OCI-LY7 (cell line): ENCODE data around the gene ZCCHC4. TPM values are rescaled to one million over a fixed set of nuclear protein-coding genes. Genes with fewer than 3 reads are reported as not detected.
A peak's percentile ranks its signal among the peaks of the same experiment; 100 is the strongest.
"Not testable (repeated sequence)": the region's sequence is repeated elsewhere in the genome, so short reads cannot be mapped to it uniquely, and the experiment has no call there.

ENCODE experiments used
- BruUV-seq: library from RNA; stranded (reverse); fragments of 400-500 nt; replicated peaks from 2 replicates; lab custom pipeline; 2021; lab: Mats Ljungman, UMichigan
- CTCF ChIA-PET: fragments of 300-600 bp; sonication (Branson Sonifier 250); formaldehyde crosslinking; loops from one replicate; lab custom pipeline; 2022; ENCODE audit warnings: antibody characterized with exemption; ENCODE audit not compliant: unreplicated experiment; lab: Charles Lee
- POLR2A ChIA-PET: fragments of 300-600 bp; sonication (Branson Sonifier 250); formaldehyde crosslinking; loops from one replicate; lab custom pipeline; 2022; ENCODE audit warnings: antibody characterized with exemption; lab: Charles Lee
- DNase-seq: peaks from one replicate; pipeline ENCODE4 v3.0.0-alpha.2; 2015; ENCODE audit warnings: low spot score
- H2AFZ ChIP-seq: fragments of 200-600 bp; sonication (generic), shearing (Covaris generic); 2 replicates; pipeline ENCODE4 v1.6.1; 2014; ENCODE audit warnings: mild to moderate bottlenecking, antibody characterized with exemption, low read length, moderate library complexity
- H3K27ac ChIP-seq: fragments of 200-600 bp; sonication (generic); 2 replicates; pipeline ENCODE4 v1.5.1; 2014; ENCODE audit warnings: mixed run types, low read depth, mild to moderate bottlenecking, moderate library complexity, low read length, inconsistent platforms; ENCODE audit not compliant: poor library complexity, severe bottlenecking
- H3K36me3 ChIP-seq: fragments of 200-600 bp; sonication (generic); 2 replicates; pipeline ENCODE4 v1.6.1; 2014; ENCODE audit warnings: mild to moderate bottlenecking, antibody characterized with exemption, low read length, moderate library complexity, mixed read lengths; ENCODE audit not compliant: insufficient read depth
- H3K4me1 ChIP-seq: fragments of 200-600 bp; sonication (generic); 2 replicates; pipeline ENCODE4 v1.5.1; 2014; ENCODE audit warnings: mild to moderate bottlenecking, low read length; ENCODE audit not compliant: insufficient read depth, poor library complexity, severe bottlenecking
- H3K4me2 ChIP-seq: fragments of 200-600 bp; sonication (generic); 2 replicates; pipeline ENCODE4 v1.6.1; 2014; ENCODE audit warnings: mild to moderate bottlenecking, low read length
- H3K4me3 ChIP-seq: fragments of 200-600 bp; sonication (generic); 2 replicates; pipeline ENCODE4 v1.5.1; 2014; ENCODE audit warnings: mild to moderate bottlenecking, low read depth, low read length; ENCODE audit not compliant: poor library complexity, severe bottlenecking
- H3K79me2 ChIP-seq: fragments of 200-600 bp; sonication (generic); 2 replicates; pipeline ENCODE4 v1.6.1; 2016; ENCODE audit warnings: low read depth, mild to moderate bottlenecking, low read length, moderate library complexity, mixed read lengths; ENCODE audit not compliant: insufficient read depth
- H3K9me2 ChIP-seq: fragments of 200-600 bp; sonication (generic); 2 replicates; pipeline ENCODE4 v1.6.1; 2016; ENCODE audit warnings: mild to moderate bottlenecking, low read length, mixed read lengths; ENCODE audit not compliant: insufficient read depth
- H3K9me3 ChIP-seq: fragments of 200-600 bp; sonication (generic); 2 replicates; pipeline ENCODE4 v1.6.1; 2014; ENCODE audit warnings: mild to moderate bottlenecking, mixed run types, low read length, mixed read lengths
- H4K20me1 ChIP-seq: fragments of 200-600 bp; sonication (generic); 2 replicates; pipeline ENCODE4 v1.6.1; 2014; ENCODE audit warnings: mild to moderate bottlenecking, antibody characterized with exemption, low read length, moderate library complexity, mixed read lengths; ENCODE audit not compliant: insufficient read depth
- EZH2phosphoT487 ChIP-seq: fragments of 200-600 bp; sonication (generic); IDR thresholded peaks from 2 replicates; pipeline ENCODE4 v1.6.1; 2018; ENCODE audit warnings: low read depth, borderline replicate concordance, mild to moderate bottlenecking, mixed run types, antibody characterized with exemption, low read length, moderate library complexity, mixed read lengths
- intact Hi-C: fragments of 100-400 bp; cut with micrococcal nuclease; formaldehyde crosslinking; loops from one replicate; pipeline ENCODE4 v1.10.0; 2022; ENCODE audit not compliant: unreplicated experiment
- total RNA-seq, 2 experiments: library from RNA; depleted of rRNA in 1 of 2; stranded (reverse); fragments of >200 nt in 1 of 2; shearing (Covaris generic) in 1 of 2; gene quantifications; 2 replicates each; pipeline ENCODE4 v1.2.3, GENCODE V29; 2014 to 2022
- TF ChIP-seq, protein P1 (sequence below): fragments of 200-600 bp; sonication (generic); conservative IDR thresholded peaks from 2 replicates; pipeline ENCODE4 v1.5.1; 2014; ENCODE audit warnings: mild to moderate bottlenecking, antibody characterized with exemption, low read length, moderate library complexity, mixed read lengths

The ZCCHC4 gene
- total RNA-seq, 2 experiments from 2014 or later: 14.9 to 15.2 TPM

DNA sequence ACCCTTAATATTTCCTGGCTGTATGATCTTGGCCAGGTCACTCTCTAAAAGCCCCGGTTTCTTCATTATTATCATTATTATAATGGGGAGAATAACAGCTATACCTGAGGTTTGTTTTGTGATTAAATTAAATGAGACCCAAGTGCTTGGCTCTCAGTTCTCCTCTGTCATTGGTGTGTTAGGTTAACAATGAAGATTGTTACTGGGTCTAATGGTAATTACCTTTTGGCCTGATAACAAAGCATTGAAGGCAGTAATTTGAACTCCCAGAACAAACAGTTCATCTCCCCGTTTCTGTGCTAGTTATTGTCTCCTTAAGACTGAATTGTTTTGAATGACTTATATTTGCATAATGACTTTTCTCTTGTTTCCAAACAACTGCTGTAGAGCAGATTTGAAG, 57.7 kb downstream of the ZCCHC4 start:
- Histone ChIP-seq H4K20me1 (no peaks in the 10 kb centered on the region), H3K9me3 (no peaks in the 10 kb centered on the region), H3K4me3 (no peak overlapping the region), H3K4me2 (no peak overlapping the region), H3K27ac (no peak overlapping the region), H3K79me2 (no peaks in the 10 kb centered on the region), H3K9me2 (no peaks in the 10 kb centered on the region), H2AFZ (no peak overlapping the region), H3K36me3 (peaks cover 15% of the 10 kb centered on the region), H3K4me1 (no peaks in the 10 kb centered on the region)
- no TSS peak for BruUV-seq
- POLR2A ChIA-PET: no interaction called here
- intact Hi-C loops: no loop called here
- DNase-seq: no peak
- CTCF ChIA-PET: no interaction called here
- TF ChIP-seq, protein P1, sequence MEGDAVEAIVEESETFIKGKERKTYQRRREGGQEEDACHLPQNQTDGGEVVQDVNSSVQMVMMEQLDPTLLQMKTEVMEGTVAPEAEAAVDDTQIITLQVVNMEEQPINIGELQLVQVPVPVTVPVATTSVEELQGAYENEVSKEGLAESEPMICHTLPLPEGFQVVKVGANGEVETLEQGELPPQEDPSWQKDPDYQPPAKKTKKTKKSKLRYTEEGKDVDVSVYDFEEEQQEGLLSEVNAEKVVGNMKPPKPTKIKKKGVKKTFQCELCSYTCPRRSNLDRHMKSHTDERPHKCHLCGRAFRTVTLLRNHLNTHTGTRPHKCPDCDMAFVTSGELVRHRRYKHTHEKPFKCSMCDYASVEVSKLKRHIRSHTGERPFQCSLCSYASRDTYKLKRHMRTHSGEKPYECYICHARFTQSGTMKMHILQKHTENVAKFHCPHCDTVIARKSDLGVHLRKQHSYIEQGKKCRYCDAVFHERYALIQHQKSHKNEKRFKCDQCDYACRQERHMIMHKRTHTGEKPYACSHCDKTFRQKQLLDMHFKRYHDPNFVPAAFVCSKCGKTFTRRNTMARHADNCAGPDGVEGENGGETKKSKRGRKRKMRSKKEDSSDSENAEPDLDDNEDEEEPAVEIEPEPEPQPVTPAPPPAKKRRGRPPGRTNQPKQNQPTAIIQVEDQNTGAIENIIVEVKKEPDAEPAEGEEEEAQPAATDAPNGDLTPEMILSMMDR: no peak
- TF ChIP-seq EZH2phosphoT487: no peak

DNA sequence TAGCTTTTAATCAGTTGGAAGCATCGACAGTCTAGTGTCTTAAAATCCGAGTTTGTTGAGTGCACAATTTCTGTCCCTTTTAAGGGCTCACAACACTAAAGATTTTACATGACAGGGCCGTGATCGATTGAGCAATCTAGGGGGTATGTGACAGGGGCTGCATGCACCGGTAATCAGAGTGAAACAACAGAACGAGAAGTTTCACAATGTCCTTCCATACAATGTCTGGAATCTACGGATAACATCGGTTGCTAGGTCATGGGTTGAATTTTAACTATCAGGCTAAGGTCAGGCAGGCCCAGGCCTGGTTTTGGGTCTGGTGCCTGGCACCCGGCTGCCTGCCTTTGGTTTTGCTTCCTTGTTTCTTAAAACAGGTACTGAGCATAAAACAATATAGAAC, 60.0 kb downstream of the ZCCHC4 start:
- H3K4me3 ChIP-seq, H3K4me2 ChIP-seq, H2AFZ ChIP-seq, intact Hi-C loops, H3K9me2 ChIP-seq, H3K9me3 ChIP-seq, H3K4me1 ChIP-seq, DNase-seq, H3K79me2 ChIP-seq, CTCF ChIA-PET, H4K20me1 ChIP-seq, BruUV-seq, H3K27ac ChIP-seq: not testable (repeated sequence)
- peaks cover 12% of the 10 kb centered on the region for H3K36me3 ChIP-seq
- POLR2A ChIA-PET: interaction anchor here (1.9 kb wide), 1 partner anchor 15 kb away, joined by 4 read pairs; no protein-coding TSS in a partner anchor

- intact Hi-C loops: loop anchor here (1.0 to 5.0 kb wide), 4 partner anchors 65 to 795 kb away; partner anchors contain the start of genes DHX15, PI4K2B, SEPSECS and ZCCHC4
- H3K36me3 ChIP-seq: peaks cover 40% of the 10 kb centered on the region
- ChIA-PET POLR2A (interaction anchor here (0.6 to 1.9 kb wide), 9 partner anchors 10 to 1003 kb away, joined by 3 to 14 read pairs (median 4); partner anchors contain the start of genes DHX15, SEPSECS and ZCCHC4), CTCF (interaction anchor here (1.0 to 1.1 kb wide), 2 partner anchors 10 to 65 kb away, joined by 3 read pairs; partner anchors contain the start of gene ZCCHC4)
- H3K4me2 ChIP-seq: peak within 1 kb of the TSS; percentile 79
- H3K4me3 ChIP-seq: peak within 1 kb of the TSS; percentile 100
- no peaks in the 10 kb centered on the region for H3K9me3 ChIP-seq
- TF ChIP-seq, protein P1: no peak
- no peak for TF ChIP-seq EZH2phosphoT487
- H3K27ac ChIP-seq: peak within 1 kb of the TSS; percentile 54
- no peaks in the 10 kb centered on the region for H4K20me1 ChIP-seq
- H2AFZ ChIP-seq: peak within 1 kb of the TSS; percentile 93
- BruUV-seq: no TSS peak
- H3K9me2 ChIP-seq: no peaks in the 10 kb centered on the region
- H3K4me1 ChIP-seq: peaks cover 24% of the 10 kb centered on the region
- peak; percentile 96 for DNase-seq
- peaks cover 30% of the 10 kb centered on the region for H3K79me2 ChIP-seq
Observed at GRCh38 chr4:25376754-25377571, 64.4 kb downstream of the ZCCHC4 start, which contains the start of gene ANAPC4. TSS of gene ANAPC4 (plus strand) at chr4:25377263. CDS start at chr4:25377428, 165 bp downstream.
